ENCODE measurements around the gene POLG2.

GRCh38 chr17:64502021-64502420, 5.2 kb upstream of the POLG2 start:
- TF ChIP-seq CTCF (IDR thresholded peaks at IDR 0.05 in 4 of 5, conservative IDR thresholded peaks at IDR 0.05 in 1 of 5) (no peak), POLR2A (IDR thresholded peaks at IDR 0.05) (no peak)

All from gastrocnemius medialis (tissue), 4 donors.